M059J (cell line): Measurements from ENCODE around the gene ART1. TPM values are rescaled to one million over a fixed set of nuclear protein-coding genes. Genes with fewer than 3 reads are reported as not detected.
A peak's percentile ranks its signal among the peaks of the same experiment; 100 is the strongest.

Experiments used
- DNase-seq: peaks from one replicate; pipeline ENCODE4 v3.0.0-alpha.2; 2012; ENCODE audit warnings: low read depth
- total RNA-seq: library from RNA; depleted of rRNA; stranded (reverse); fragments of >200 nt; shearing (Covaris generic); gene quantifications from 2 replicates; pipeline ENCODE4 v1.2.3, GENCODE V29; 2014

ART1 gene
- total RNA-seq, 1 experiment from 2014 or later, result not detected

GRCh38 chr11:3665336-3666022, 20.6 kb downstream of the ART1 start:
- no peak for DNase-seq

GRCh38 chr11:3666023-3666530, 21.1 kb downstream of the ART1 start:
- DNase-seq, result no peak

- no peak for DNase-seq
Observed at GRCh38 chr11:3667149-3668035, 22.5 kb downstream of the ART1 start.

- DNase-seq, result no peak
Observed at GRCh38 chr11:3669128-3669527, 24.2 kb downstream of the ART1 start.

DNA sequence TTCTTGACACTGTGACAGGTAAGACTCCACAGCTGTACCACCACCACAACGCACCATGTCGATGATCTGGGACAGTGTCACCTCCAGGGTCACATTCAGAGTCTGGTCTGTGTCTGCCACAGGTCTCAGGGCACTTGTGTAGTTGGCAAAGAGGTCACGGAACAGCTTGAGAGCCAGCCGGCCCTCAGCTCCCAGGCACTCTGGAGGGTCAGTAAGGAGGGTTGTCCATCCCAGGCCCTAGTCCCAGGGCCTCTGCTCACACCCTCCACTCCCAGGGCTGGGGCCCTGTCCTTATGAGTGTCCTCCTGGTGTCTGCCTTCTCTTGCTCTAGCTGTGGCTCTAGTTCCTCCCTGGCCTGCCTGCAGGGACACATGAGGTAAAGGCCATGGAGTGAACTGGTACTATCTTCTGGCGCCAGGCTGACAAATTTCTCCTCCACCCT, 24.8 kb downstream of the ART1 start:
- DNase-seq, result no peak

DNA sequence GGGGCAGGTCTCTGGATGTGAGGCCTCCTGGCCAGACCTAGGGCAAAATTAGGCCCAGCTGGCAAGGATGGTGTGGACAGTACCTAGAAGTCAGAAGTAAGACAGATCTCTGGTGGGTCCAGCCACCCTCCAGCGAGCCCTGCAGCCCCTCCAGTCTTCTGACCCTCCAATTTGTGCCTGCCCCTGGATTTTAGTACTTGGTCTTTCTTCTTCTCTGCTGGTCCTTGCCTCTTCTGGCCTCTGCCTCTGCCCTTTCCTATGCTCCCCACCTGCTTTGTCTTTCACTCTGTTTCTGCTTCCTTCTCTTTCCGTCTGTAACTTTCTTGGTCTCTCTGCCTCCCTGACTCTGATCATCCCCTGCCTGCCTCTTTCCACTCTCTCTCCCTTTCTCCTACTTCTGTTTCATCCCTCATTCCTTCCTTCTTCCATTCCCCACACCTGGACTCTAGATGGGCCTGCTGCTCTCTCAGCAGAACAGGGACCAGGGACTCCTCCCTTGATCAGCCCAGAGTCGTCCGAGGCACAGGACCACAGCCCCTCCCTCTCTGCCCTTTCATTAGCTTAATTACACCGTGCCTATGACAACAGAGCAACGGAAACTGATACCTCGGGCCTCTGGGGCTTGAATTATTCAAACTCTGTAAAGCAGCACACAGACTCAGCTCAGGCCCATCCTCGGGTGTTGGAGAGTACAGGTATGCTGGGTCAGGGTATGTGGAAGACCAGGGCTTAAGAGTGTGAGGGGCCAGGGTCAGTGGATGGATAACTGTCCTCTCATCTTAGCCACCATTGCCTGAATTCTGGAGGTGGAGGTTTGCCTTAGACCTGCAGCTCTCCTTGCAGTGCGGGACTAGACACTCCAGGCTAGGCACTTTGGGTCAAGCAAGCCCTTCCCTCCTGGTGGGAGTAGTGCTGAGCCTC, 26.7 kb downstream of the ART1 start, which contains the start of gene CHRNA10:
TSS of gene CHRNA10 (minus strand) at position 51 of the 921 bp plus-strand sequence. CDS start 72 bp downstream, outside the sequence.
- no peak for DNase-seq

- DNase-seq, result peak; percentile 86
Observed at GRCh38 chr11:3674189-3674588, 29.3 kb downstream of the ART1 start.

DNA sequence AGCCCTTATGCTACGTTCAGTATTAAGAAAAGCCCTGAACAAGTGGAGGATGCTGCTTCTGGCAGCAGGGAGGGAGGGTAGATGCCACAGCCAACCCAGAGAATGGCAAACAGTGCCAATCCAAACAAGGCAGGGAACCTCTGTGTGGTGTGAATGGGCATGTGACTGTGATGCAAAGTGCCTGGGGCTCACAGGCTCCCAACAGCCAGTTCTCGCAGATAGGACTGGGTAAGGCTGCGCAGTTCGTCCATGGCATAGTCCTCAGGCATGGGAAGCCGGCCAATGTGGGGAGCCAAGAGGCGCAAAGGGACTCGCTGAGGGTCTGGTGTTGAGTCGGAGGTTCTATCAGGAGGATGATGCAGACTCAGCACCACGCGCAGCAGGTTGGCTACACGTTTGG, 31.0 kb downstream of the ART1 start:
- DNase-seq, result peak; percentile 53

GRCh38 chr11:3679077-3679476, 34.1 kb downstream of the ART1 start:
- DNase-seq, result no peak

- DNase-seq, result no peak
Observed at GRCh38 chr11:3683039-3683438, 38.1 kb downstream of the ART1 start.

GRCh38 chr11:3684129-3684818, 39.3 kb downstream of the ART1 start:
- peak; percentile 8 for DNase-seq

GRCh38 chr11:3684819-3685172, 39.9 kb downstream of the ART1 start:
- no peak for DNase-seq

DNA sequence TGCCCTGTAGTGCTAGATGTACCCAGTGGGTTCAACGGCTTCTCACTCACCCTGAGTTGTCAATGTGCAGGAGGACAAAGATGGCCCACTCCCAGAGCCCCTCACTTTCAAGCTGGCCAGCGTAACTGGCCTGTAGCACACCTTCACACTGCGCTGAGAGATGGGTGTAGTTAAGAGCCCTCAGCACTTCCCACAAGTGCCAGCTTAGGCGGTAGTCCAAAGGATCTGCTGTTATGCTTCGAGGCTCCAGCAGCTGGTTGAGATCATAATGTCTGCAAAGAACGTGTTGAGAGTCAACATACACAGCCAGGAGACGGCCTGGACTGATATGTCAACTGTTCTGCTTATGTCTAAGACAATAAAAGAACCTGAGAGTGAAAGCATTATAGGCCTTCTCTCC, 41.0 kb downstream of the ART1 start:
- no peak for DNase-seq

GRCh38 chr11:3686751-3687150, 41.8 kb downstream of the ART1 start:
- DNase-seq, result peak; percentile 48

DNA sequence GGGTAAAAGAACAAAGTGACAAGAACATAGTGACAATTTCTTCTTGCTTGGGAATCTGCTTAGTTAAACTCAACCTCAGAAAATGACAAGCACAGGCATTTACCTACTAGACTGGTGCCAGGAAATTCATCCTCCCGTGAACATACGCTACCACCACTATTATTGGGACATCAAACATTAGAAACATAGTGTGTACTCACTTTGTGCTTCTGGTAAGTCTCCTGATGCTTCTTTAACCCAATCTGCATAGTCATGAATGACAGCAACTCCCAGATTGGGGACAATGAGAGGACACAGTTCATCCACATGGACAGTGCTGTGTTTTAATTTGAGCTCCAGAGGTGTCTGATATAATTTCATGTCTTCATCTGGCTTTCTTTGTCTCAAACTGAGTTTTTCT, 55.5 kb downstream of the ART1 start:
- no peak for DNase-seq

GRCh38 chr11:3700910-3701309, 56.0 kb downstream of the ART1 start:
- DNase-seq, result no peak

- DNase-seq, result no peak
Observed at GRCh38 chr11:3703383-3703782, 58.5 kb downstream of the ART1 start.

GRCh38 chr11:3707176-3707575, 62.2 kb downstream of the ART1 start:
- no peak for DNase-seq

DNA sequence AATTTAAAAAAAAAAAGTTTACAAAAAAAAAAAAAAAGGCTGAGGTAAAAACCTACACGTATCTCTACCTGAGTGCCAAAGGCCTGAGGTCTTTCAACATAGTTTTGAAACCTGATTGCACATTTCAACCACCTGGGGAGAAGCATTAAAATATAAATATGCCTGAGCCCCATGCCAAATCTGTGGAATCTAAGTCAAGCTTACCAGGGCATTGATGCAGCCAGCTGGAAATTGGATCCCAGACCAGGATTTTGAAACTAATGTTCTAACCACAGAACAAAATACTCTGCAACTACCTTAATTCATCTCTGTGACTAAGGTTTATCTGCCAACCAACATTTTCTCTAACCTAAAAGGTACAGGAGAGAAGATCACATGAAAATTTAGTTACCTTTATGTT, 65.0 kb downstream of the ART1 start:
- DNase-seq, result no peak

DNA sequence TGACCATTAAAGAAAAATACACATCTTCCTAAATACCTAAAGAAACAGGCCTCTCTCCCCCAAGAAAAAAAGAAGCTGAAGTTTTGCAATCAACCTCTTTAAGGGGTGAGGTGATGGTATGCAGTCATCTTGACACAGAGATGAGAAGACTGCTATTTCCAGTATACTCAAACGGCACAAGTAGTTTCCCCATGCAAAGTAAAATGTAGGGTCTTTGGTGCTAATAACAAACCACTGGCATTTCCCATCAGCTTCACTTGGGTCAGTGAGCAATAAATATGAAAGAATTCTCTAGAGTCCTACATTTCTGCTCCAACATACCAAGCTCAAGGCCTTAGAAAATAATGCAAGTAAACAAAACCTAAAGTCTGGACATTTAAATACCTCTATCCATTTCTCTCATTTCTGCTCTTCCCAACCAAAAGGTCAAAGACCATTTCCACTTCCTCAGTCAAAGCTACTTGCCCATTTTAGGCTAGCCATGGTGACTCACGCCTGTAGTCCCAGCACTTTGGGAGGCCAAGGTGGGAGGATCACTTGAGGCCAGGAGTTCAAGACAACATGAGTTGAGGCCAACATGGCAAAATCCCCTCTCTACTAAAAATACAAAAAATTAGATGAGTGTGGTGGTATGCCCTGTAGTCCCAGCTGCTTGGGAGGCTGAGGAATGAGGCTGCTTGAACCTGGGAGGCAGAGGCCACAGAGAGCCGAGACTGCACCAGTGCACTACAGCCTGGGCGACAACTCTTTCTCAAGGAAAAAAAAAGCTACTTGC, 65.7 kb downstream of the ART1 start:
- peak; percentile 8 for DNase-seq
